Inflammatory macrophage treated with lipopolysaccharide for 4 hours (primary cell): Measurements from ENCODE around the gene IRF8.
"Not testable (repeated sequence)": the region's sequence is repeated elsewhere in the genome, so short reads cannot be mapped to it uniquely, and the experiment has no call there.

ENCODE experiments used
- DNase-seq: peaks from one replicate; pipeline ENCODE4 v3.0.0-alpha.2; 2020

IRF8 gene

DNA sequence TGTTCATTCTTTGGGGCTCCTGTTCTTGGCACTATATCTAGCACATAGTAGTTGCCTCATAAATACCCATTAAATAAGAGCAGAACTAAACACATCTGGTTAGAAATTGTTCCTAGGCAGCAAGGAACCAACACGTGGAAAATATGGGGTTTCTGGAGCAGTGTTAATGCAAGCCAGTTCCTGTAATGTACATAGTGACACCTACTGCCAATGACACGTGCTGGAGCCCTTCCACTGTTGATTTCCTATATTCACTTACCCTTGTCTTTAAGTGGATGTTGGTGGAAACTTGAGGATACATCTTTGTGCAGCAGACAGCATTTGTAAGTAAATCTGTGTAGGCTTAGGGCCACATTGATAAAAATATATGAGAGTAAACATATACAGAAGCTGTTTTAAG is 1.6 kb upstream of the IRF8 start:
- peak; percentile 73 for DNase-seq

DNA sequence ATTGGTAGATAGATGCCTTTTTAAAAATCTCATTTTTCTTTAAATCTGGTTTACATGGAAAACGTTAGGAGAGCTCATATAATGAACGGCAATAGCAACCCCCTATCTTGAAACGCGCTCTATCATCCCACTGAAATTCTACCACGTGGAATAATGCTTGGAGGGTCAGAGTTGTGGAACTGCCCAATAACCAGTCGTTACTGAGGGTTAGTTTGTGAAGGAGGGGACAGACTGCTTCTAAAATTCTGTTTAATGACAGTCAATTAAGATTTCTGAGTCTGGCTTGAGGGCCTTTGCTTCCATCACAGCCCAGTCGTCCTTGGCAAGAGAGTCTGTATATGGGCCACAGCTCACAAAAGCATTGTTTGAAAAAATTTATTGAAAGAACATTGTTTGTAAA is 482 bp downstream of the IRF8 start:
- DNase-seq, result no peak

DNA sequence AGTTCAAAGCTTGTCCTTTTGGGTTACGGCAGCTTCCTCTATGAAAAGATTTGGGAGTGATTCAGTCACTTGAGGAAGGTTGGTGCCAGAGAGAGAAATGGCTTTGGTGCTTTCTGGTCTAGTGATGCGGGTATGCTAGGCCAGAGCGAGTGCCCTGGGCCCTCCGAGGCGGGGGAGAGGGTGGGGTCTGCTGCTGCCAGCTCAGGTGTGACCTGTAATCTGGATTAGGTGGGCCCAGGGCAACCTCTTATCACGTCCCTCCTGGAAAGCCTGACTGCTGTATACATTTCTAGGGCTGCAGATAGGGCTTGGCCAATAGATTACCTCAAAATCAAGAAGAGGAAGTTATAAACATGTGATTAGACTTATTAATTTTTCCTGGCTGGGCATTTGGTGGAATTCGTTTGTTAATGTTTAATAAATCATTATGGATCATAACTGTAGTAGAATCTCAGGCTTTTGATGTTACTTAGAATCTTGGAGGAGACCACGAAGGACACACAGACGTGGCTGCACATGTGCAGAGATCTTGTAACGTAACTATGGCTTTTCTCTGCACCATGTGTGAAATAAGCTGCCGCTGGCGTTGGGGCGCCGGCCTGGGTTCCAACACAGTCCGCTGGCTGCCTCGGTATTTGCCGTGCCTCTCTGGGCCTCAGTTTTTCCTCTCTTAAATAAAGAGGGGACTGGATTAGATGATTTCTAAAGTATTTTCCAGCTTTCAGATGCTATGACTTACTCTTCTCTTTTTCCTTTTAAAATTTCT is 1.2 kb downstream of the IRF8 start:
- peak; percentile 50 for DNase-seq

DNA sequence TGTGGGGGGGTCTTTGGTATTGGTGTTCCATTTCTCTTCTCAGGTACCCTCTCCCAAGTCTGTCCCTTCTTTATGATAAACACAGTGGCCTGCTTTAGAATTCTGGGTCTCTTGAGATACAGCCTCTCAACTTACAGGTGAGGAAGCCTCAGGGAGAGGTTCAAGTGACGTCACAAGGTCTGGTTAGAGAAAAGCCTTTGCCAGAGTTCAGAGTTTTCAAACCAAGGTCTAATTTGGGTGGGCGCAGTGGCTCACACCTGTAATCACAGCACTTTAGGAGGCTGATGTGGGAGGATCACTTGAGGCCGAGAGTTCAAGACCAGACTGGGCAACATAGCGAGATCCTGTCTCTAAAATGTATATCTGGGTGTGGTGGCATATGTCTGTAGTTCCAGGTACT is 2.1 kb downstream of the IRF8 start:
- no peak for DNase-seq

DNA sequence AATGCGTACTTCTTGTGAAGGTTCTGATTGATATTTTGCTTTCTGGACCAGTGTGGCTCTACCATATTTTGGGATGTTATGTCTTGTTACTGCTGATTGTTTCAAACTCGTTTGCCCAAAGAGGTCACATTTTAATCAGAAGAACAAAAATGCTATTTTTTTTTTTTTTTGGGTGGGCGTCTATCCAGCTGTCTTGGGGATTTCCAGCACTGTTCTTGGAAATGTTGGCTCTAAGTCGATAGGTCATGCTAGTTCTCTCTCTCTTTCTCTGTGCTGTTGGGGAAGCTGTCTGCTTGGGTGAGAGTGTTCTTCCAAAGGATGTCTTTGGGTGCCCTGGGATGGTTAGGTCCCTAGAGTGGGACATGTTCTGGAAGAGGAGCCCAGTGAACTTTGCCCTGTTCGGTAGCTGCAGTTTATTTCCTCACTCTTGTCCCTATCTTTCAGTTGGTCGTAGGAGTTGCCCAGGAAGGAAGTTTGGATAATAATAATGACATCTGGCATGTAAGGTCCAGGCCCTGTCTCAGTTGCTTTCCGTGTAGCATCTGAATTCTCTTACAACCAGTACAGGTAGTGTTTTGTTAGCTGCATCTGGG is 2.9 kb downstream of the IRF8 start:
- DNase-seq, result peak; percentile 54

DNA sequence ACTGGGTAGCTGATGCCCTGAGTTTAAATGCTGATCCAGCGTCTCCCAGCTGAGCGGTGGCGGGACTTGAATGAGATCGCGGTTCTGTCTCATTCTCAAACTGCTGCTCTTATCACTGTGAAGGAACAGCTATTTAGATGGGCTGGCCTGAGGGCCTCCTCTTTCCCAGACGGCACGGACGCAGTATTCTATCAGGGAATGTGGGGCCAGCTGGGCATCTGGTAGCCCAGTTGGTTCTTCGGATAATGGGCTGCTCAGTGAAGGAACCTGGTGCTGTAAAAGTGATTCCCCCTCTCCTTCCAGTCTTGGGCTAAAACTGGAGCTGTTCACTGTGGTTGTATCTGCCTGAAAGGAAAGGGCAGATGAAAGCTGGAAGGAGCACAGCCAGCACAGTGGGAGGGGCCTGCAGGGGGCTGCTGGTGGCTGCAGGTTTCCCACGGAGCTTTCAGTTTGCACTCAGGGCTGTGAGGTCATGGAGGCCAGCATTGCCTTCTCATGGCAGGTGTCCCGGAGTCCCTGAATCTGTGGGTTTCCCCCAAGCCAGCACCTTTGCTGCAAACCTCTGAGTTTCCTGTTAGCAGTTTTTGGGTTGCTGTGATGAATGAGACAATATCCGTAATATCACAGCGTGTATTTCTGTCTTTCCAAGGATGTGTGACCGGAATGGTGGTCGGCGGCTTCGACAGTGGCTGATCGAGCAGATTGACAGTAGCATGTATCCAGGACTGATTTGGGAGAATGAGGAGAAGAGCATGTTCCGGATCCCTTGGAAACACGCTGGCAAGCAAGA is 3.6 kb downstream of the IRF8 start:
- DNase-seq, result no peak

DNA sequence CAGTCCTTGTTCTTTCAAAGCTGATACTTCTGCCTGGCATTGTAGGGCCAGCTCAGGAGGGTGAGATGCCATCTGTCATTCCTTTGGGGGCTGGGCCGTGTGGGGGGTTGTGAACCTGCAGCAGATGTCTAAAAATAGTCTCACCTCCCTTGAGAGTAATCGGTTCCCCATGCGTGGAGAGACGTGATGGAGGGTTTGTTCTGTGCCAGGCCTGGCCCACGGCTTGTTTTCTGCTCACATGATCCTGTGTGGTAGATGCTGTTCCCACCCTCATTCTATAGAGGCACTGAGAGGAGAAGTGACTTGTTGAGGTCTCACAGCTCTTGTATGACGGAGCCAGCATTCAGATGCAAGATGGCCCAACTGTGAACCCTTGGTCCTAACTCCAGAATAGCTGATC is 4.6 kb downstream of the IRF8 start:
- peak; percentile 44 for DNase-seq

DNA sequence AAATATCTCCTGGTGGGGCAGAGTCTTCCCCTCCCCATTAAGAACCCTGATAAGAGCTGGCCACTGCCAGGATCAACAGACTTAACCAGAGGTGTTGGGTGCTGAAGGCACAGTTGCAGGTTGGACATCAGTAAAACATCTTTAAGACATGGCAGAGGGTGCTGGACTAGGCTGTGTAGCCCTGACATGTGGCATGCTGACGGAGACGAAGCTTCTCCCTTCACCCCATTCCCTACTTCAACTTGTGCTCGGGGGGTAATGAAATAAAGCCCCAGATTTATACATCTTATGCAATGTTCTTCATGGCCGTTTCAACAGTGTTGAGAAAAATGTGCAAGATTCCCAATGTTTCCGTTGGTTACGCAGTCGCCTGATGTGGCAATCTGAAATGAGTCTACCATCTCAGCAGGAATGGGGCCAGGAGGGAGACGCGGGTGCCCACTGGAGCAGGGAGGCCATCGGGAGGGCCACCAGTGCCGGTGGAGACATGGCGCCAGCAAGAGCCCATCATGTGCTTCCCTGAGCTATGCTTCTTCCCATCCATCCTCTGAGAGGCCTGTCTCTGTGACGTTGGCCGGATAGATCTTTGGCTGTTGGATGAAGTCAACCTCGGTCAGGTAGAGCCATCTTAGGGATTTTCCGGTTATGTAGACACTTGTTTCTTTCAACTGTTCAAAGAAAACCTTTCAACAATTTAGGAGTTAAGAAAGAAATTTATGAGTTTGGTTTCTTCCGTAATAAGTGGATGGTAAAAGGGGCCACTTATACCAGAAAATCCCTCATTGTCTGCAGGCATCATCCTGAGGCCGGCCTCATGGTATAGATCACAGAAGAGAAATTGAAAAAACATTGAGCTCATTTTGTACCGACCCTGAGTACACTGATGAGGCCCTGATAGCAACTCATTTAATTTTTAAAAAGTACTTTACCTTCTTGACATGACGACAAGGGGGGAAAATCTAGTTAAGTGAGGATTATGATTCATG is 6.4 kb downstream of the IRF8 start:
- DNase-seq, result peak; percentile 67

DNA sequence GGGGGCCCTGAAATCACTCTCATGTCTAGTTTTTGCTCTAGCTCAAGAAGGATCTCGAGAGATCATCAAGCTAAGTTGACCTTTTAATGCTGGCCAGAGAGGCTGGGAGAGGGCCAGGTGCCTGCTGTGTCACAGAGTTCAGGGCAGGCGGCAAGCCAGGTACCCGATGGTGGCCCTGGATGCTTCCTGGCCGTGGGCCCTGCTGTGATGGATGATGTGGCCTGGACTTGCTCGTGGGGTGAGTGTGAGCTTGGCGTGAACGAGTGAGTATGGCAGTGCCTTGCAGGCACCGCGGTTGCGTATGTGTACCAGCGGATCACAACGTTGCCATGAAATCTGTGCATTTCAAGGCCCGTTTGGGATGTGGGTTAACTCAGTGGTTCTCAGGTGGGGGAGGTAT is 7.4 kb downstream of the IRF8 start:
- DNase-seq, result no peak

DNA sequence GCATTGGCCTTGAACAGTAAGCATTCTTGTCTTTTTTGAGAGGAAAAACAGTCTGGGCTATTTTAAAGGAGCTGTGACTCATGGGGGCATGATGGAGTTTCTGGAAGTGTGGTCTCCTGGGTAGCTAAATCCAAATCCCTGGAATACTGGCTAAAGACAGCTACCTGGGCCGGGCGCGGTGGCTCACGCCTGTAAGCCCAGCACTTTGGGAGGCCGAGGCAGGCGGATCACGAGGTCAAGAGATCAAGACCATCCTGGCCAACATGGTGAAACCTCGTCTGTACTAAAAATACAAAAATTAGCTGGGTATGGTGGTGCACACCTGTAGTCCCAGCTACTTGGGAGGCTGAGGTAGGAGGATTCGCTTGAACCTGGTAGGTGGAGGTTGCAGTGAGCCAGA is 8.3 kb downstream of the IRF8 start:
- not testable (repeated sequence) for DNase-seq

DNA sequence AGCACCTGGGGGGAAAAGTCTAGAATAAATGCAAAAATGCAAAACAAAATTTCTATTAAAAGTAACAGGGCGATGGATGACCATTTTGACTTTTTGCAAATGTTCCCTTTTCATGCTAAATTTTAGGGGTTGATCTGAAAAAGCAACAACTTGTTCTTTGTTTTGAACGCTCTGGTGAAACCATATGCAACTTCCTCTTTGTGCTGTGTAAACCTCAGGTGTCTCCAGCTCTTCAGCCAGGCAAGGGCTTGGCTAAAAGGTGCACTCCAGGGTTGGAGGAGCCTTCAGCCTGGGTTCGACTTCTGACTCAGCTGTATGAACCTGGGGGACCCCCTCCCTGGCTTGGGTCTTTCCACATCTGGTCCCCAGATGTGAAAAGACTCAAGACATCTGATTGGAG is 9.5 kb downstream of the IRF8 start:
- DNase-seq, result no peak

DNA sequence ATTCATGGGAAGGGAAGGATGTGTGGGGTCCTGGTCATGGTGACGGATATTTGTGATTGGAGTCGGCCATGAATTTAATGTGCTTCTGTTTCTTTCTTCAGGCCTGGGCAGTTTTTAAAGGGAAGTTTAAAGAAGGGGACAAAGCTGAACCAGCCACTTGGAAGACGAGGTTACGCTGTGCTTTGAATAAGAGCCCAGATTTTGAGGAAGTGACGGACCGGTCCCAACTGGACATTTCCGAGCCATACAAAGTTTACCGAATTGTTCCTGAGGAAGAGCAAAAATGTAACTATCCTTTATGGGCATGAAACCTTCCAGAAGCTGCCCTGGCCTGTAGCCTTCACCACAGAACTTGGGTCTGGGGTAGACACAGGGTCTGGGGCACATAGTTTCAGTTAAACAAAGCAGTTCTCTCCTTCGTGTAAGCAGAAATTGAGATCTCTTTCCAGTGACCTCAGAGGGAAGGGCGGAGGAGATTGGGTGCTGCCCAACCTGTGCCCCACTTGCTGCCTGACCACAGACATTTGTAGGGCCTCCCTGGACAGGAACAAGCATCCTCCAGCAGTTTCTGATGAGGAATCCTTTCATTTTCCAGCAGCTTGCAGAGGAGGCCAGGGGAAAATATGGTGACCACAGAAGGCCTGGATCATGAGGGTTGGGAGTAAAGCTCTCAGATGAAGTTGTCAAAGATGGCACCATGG is 10.1 kb downstream of the IRF8 start:
- DNase-seq, result peak; percentile 70

DNA sequence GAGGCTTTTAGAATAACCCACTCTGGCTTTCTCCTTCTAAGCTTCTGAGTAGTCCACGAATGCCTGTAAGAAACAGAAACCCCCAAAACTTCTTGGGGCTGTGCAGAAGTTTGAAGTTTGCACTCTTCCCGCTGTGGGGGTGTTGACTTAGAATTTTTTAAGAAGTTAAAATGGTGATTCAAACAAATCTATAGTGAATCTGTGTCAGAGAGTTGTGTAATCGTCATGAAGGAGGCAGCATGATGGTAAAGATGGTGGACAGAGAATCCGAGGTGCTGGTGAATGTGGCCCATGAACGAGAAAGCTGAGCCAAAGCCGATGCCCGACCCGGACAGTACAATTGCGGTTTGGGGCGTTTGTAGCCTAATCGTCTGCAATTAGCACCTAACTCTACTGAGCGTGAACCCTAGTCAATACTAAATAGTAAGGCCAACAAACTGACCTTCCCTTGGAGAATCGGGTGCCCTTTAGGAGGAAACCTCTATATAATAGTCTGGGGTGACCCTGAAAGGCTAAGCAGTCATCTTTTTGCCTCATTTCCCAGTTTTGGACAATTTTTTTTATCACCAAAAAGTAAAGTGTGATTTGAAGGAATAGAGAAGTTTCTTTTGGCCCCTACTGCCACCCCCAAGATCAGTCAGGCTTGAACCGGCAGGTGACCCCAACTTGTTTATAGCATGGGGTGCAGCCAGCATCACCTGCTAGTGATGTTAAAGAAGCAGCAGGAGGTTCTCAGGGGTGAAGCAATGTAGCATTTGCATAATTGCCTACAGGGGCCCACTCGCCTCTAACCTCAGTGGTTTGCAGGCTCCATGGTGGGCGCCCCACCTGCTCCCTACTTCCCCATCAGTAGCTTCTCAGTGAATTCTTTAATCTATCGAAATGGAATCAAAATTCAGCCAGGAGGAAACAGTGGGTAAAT is 11.2 kb downstream of the IRF8 start:
- no peak for DNase-seq

DNA sequence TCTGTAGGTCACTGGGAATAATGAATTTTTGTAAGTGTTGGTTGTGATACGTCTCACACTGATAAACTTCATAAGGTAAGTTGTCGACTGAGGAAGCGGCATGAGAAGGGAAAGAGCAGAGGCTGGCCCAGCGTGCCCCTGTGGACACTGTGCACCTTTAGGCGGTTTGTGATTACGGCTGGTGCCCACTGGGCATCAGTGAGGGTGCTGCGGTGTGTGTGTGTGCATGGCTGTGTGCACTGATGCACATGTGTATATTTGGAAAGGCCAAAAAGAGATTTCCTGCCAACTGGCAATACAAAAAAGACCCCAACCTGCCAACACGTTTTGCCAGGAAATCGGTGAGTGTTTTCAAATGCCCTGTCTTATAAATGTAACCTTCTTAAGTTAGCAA is 11.9 kb downstream of the IRF8 start:
- no peak for DNase-seq

DNA sequence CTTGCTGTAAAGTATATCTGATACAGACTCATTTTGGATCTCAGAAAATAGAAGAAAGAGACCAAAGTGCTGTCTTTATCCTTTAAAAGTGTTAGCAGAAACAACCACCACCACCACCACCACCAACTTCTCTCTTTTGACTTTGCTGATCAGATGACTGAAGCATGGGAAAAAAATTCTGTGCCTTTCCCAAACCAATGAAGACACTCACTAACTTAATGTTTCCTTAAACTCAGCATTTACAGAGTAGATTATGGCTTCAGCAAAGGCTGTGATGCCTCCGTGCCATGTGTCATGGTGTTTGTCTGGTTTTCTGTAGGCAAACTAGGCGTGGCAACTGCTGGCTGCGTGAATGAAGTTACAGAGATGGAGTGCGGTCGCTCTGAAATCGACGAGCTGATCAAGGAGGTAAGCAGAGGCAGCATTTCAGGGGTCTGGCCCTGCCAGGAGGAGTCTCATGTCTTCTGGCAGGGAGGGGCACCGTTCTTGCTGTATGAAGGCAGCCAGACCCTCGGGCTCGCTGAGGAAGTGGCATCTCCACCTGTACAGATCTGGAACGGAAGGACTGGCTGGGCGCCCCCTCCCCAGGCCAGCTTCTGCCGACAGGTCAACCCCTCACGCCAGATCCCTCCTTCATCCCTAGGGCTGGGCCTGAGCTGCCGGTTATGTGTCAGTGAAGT is 12.4 kb downstream of the IRF8 start:
- DNase-seq, result peak; percentile 69

DNA sequence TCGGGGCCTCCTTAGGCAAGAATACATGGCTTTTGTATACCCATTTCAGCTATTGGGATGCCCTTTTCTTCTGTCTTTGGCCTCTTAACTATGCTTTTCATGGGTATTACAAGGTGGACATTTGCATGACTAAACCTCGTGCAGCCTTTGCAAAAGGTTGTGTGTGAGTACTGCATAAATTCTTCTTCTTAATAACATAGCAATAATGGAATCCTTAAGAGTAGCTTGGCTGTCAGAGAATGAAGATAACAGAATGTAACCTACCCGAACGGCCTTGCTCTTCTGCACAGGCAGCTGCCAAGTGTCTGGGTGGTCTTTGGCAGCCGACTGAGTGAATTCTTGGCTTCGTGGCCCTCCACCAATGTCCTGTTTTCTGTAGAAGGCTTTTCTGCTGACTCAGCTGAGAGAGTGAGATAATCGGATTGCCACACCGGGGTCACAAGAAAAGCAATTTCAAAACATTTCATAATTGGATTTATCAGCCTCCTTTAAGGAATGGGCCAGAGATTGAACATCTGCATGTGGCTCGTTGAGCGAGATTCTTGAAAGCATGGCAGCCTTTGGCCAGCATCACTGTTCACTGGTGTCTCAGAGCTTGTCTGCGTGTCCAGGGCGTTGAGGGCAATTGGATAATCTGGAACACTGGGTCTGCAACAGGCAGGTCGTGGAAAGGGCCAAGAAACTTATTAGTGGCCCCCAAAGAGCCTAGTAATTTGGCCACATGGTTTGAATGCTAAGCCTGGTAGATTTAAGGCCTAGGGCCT is 13.4 kb downstream of the IRF8 start:
- peak; percentile 88 for DNase-seq

DNA sequence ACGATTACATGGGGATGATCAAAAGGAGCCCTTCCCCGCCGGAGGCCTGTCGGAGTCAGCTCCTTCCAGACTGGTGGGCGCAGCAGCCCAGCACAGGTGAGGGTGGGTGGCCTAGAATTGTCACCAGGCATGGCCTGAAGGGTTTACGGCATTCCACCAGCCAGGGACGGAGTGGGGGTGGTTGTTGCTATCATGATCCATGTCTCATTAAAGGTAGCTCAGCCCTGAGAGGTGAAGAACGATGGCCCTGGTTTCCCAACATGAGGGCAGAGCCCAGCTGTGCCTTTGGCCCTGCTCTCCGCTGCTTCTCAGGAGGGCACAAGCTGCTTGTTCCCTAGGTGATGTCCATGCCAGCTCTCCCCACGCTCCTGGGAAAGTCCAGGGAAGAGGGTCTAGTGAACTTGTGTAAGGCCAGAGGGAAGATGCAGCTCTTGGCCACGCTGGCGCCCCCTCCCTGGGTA is 14.2 kb downstream of the IRF8 start:
- no peak for DNase-seq

DNA sequence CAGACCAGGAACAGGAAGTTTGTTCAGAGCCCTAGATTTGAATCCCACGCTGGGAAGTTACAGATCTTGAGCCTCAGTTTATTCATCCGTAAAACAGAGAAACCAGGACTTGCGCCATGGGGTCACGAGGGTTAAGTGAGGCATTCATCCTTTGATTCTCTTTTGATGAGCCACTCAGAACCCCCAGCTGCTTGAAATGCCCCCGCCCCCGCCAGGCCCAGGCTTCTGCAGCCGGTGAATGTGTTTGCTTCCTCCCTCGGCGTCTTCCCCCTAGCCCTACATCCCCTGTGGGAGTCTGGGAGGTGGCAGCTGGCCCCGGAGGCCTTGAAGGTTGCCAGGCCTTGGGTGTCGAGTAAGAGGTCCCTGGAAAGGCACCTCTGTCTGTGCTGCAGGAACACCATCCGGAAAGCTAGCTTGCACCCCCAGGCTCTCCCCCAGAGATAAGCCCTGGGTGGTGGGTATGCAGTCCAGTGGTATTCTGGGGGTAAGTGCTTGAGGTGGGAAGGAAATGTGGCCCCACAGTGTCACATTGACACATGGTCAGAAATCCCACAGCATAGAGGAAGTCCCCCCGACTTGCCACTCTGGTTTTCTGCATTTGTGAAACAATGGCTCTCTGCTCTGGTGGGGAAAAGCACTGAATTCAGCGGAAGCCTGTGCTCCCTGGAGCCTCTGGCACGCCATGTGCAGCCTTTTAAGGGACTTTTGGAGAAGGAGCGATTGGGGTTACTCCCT is 14.9 kb downstream of the IRF8 start:
- DNase-seq, result peak; percentile 87

DNA sequence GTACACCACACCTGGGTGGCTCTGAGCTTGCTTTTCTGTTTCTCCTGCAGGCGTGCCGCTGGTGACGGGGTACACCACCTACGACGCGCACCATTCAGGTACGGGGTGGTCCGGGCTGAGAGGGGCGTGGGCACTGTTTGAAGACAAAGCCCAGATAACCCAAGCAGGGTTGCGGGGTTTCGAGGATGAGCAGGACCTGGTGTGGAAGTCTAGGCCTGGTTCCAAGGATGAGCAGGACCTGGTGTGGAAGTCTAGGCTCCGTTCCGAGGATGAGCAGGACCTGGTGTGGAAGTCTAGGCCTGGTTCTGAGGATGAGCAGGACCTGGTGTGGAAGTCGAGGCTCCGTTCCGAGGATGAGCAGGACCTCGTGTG is 15.4 kb downstream of the IRF8 start:
- DNase-seq, result no peak
